SK-N-SH (cell line): ENCODE data around the gene TXNRD2.

Source experiments
- EP300 ChIP-seq, 2 experiments: IDR thresholded peaks; 2 replicates each; pipeline versions ENCODE4 v1.4.0 to v1.6.1; 2012; ENCODE audit warnings: borderline replicate concordance in 1 of 2, low read depth in 1 of 2, low read length in 1 of 2
- EZH2phosphoT487 ChIP-seq: fragments of 200-600 bp; sonication (generic); IDR thresholded peaks from 2 replicates; pipeline ENCODE4 v1.6.1; 2017; ENCODE audit warnings: low read depth, mixed run types, mild to moderate bottlenecking, antibody characterized with exemption, moderate library complexity, borderline replicate concordance
- FOXM1 ChIP-seq: IDR thresholded peaks from 2 replicates; pipeline ENCODE4 v1.4.0; 2012; ENCODE audit warnings: low read depth, mild to moderate bottlenecking
- JUND ChIP-seq: IDR thresholded peaks from 2 replicates; pipeline ENCODE4 v1.4.0; 2012
- MXI1 ChIP-seq: IDR thresholded peaks from 2 replicates; pipeline ENCODE4 v1.6.1; 2012; ENCODE audit warnings: mild to moderate bottlenecking, low read depth, low read length, improper control_type of control experiment
- POLR2AphosphoS5 ChIP-seq: IDR thresholded peaks from 2 replicates; pipeline ENCODE4 v1.6.1; 2012; ENCODE audit warnings: low read depth, low read length
- RAD21 ChIP-seq: IDR thresholded peaks from 2 replicates; pipeline ENCODE4 v1.6.1; 2012; ENCODE audit warnings: mild to moderate bottlenecking, low read length
- SIN3A ChIP-seq: IDR thresholded peaks from 2 replicates; pipeline ENCODE4 v1.6.1; 2012; ENCODE audit warnings: low read depth, mild to moderate bottlenecking, low read length, moderate library complexity, borderline replicate concordance
- TAF1 ChIP-seq: IDR thresholded peaks from 2 replicates; pipeline ENCODE4 v1.6.1; 2012; ENCODE audit warnings: low read depth, mild to moderate bottlenecking, low read length, moderate library complexity, borderline replicate concordance
- USF2 ChIP-seq: fragments of 150-350 bp; IDR thresholded peaks from 2 replicates; pipeline ENCODE4 v1.6.1; 2017; ENCODE audit warnings: antibody characterized with exemption, low read length, low read depth, borderline replicate concordance
- YY1 ChIP-seq: IDR thresholded peaks from 2 replicates; pipeline ENCODE4 v1.4.0; 2012; ENCODE audit warnings: low read depth, mild to moderate bottlenecking
- TF ChIP-seq, protein P1 (sequence below): fragments of 200-600 bp; sonication (generic); IDR thresholded peaks from 2 replicates; pipeline ENCODE4 v1.6.1; 2017; ENCODE audit warnings: antibody characterized with exemption, mild to moderate bottlenecking, moderate library complexity
- TF ChIP-seq, protein P2 (sequence below): IDR thresholded peaks from 2 replicates; pipeline ENCODE4; 2012

DNA sequence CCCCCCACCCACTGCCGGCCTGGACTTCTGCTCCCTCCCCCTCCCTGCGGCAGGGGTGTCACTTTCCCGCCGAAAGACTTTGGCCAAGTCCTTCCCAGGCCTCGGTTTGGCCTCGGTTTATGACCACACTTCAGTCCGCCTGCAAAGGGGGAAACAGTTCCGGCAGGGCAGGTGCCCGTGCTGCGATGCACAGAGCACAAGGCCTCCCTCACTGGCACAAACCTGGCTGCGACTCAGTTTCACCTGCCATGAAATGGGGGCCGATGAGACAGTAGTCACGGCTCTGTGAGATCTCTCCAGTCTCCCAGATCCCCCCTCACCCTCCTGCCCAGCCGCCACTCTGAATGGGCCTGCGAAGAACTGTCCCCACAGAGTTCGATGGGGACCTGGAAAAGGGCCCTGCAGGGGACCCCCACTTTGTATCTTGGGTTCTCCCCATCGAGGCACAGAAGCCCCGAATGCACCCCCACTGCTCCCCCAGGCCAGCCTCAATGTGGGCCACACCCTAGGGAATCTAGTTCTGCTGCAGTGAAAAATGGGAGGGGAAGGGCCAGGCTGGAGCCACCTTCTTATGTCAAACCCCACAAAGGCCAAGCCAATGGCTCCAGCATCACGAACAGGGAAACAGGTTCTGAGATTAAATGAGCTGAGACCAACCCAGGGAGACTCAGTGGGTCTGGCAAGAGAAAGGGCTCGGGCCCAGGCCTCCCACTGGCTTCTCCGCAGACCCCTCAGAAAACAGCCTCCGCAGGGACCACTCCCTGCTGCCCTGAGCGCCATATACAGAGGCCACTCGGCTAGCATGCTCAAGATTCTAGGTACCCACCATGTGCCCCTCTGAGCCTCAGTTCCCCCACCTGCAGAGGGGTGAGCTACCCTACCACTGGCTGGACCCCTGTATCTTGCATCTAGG lies 46.0 kb upstream of the TXNRD2 start:
- TF ChIP-seq, protein P1, sequence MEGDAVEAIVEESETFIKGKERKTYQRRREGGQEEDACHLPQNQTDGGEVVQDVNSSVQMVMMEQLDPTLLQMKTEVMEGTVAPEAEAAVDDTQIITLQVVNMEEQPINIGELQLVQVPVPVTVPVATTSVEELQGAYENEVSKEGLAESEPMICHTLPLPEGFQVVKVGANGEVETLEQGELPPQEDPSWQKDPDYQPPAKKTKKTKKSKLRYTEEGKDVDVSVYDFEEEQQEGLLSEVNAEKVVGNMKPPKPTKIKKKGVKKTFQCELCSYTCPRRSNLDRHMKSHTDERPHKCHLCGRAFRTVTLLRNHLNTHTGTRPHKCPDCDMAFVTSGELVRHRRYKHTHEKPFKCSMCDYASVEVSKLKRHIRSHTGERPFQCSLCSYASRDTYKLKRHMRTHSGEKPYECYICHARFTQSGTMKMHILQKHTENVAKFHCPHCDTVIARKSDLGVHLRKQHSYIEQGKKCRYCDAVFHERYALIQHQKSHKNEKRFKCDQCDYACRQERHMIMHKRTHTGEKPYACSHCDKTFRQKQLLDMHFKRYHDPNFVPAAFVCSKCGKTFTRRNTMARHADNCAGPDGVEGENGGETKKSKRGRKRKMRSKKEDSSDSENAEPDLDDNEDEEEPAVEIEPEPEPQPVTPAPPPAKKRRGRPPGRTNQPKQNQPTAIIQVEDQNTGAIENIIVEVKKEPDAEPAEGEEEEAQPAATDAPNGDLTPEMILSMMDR = no peak
- no peak for TF ChIP-seq POLR2AphosphoS5
- no peak for TF ChIP-seq USF2
- no peak for TF ChIP-seq MXI1
- no peak for TF ChIP-seq YY1
- TF ChIP-seq SIN3A = no peak
- TF ChIP-seq RAD21 = no peak
- TF ChIP-seq EZH2phosphoT487 = no peak
- TF ChIP-seq, protein P2, sequence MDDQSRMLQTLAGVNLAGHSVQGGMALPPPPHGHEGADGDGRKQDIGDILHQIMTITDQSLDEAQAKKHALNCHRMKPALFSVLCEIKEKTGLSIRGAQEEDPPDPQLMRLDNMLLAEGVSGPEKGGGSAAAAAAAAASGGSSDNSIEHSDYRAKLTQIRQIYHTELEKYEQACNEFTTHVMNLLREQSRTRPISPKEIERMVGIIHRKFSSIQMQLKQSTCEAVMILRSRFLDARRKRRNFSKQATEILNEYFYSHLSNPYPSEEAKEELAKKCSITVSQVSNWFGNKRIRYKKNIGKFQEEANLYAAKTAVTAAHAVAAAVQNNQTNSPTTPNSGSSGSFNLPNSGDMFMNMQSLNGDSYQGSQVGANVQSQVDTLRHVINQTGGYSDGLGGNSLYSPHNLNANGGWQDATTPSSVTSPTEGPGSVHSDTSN = no peak
- TF ChIP-seq FOXM1 = no peak
- TF ChIP-seq TAF1 = no peak
- no peak for TF ChIP-seq EP300 (IDR thresholded peaks at IDR 0.05; ENCODE audit: borderline replicate concordance in 1 of 2, low read depth in 1 of 2, low read length in 1 of 2)
- no peak for TF ChIP-seq JUND
